Measurements from ENCODE around the gene OR7A17. TPM values are rescaled to one million over a fixed set of nuclear protein-coding genes. Genes with fewer than 3 reads are reported as not detected.

The OR7A17 gene
- total and polyA plus RNA-seq, 2 of the 8 experiments (the other 6 are each of a cell fraction or from before 2014, with no cell fraction given), result not detected

- no peaks in the 10 kb centered on the region for H4K20me1 ChIP-seq (replicated peaks in 1 of 2; ENCODE audit: control insufficient read depth in 1 of 2, insufficient read depth in 2 of 2, low read length in 2 of 2)
- H4K8ac ChIP-seq (ENCODE audit: extremely low read depth, insufficient read depth, low read length), result no peak overlapping the region
- no peak overlapping the region for H3K4me3 ChIP-seq (ENCODE audit: extremely low read depth in 1 of 4, insufficient read depth in 2 of 4, low read depth in 3 of 4, low read length in 4 of 4)
- no peak overlapping the region for H3K27ac ChIP-seq (ENCODE audit: low read depth, low read length)
- no peak overlapping the region for H3K18ac ChIP-seq (ENCODE audit: extremely low read depth, low read length)
- H2BK12ac ChIP-seq (ENCODE audit: low read depth, low read length), result no peak overlapping the region
- TF ChIP-seq TEAD4 (IDR thresholded peaks at IDR 0.05; ENCODE audit: low read depth, low read length), result no peak
- TF ChIP-seq KDM5A (IDR thresholded peaks at IDR 0.05; ENCODE audit: low read length), result no peak
- TF ChIP-seq SP4 (IDR thresholded peaks at IDR 0.05; ENCODE audit: low read length), result no peak
- no peak for TF ChIP-seq CBX8 (IDR thresholded peaks at IDR 0.05; ENCODE audit: borderline replicate concordance, low read depth, low read length)
- no peak for TF ChIP-seq SP1 (IDR thresholded peaks at IDR 0.05; ENCODE audit: low read depth, low read length)
- TF ChIP-seq HDAC2 (IDR thresholded peaks at IDR 0.05; ENCODE audit: borderline replicate concordance in 1 of 2, low read depth in 2 of 2, low read length in 2 of 2), result no peak
- no peak for TF ChIP-seq CHD2 (IDR thresholded peaks at IDR 0.05; ENCODE audit: low read length)
- no peak for TF ChIP-seq RFX5 (IDR thresholded peaks at IDR 0.05; ENCODE audit: borderline replicate concordance, low read depth, low read length)
- no peak for TF ChIP-seq CTCF (IDR thresholded peaks at IDR 0.05; ENCODE audit: control extremely low read depth in 1 of 3, insufficient read depth in 1 of 3, low read depth in 1 of 3, low read length in 3 of 3)
- TF ChIP-seq SIRT6 (IDR thresholded peaks at IDR 0.05; ENCODE audit: low read length), result no peak
- no peak overlapping the region for H3K4ac ChIP-seq (replicated peaks; ENCODE audit: insufficient read length, low read depth, low read length)
- WGBS, 2 experiments (ENCODE audit: extremely low coverage in 1 of 2, insufficient coverage in 1 of 2, insufficient read length in 1 of 2, insufficient replicate concordance in 2 of 2, low coverage in 1 of 2, low lambda C conversion rate in 2 of 2, missing lambda C conversion rate in 1 of 2), result 78% methylated on average over 5 of the region's 5 CpGs; no CpG with 5 or more reads in 1 of the 2 experiments
- no peaks in the 10 kb centered on the region for H3K4me1 ChIP-seq (replicated peaks in 1 of 4; ENCODE audit: control insufficient read depth in 3 of 4, insufficient read depth in 4 of 4, low read length in 3 of 4)
- no peak overlapping the region for H3K9ac ChIP-seq (replicated peaks in 1 of 4; ENCODE audit: extremely low read depth in 1 of 4, low read depth in 3 of 4, low read length in 3 of 4)
- no peak overlapping the region for H2BK20ac ChIP-seq (ENCODE audit: low read length)
- no peak overlapping the region for H2AFZ ChIP-seq (ENCODE audit: low read length)
- H3K14ac ChIP-seq (ENCODE audit: insufficient read length), result no peak overlapping the region
- H3K56ac ChIP-seq (replicated peaks; ENCODE audit: insufficient read length, low read depth, low read length), result no peak overlapping the region
- H3K79me1 ChIP-seq (ENCODE audit: low read depth, low read length), result no peaks in the 10 kb centered on the region
- no peak overlapping the region for H2BK5ac ChIP-seq (ENCODE audit: low read depth, low read length)
- H3K9me3 ChIP-seq (ENCODE audit: insufficient read depth in 2 of 2, low read depth in 1 of 2, low read length in 1 of 2), result peaks cover 23 to 48% of the 10 kb centered on the region in 2 experiments
- no peaks in the 10 kb centered on the region for H3K23me2 ChIP-seq (ENCODE audit: low read depth, low read length)
- no peak for FAIRE-seq
- ChIA-PET CTCF (ENCODE audit: partially characterized antibody) (no interaction called here), POLR2A (ENCODE audit: partially characterized antibody) (no interaction called here)
- no peak overlapping the region for H4K5ac ChIP-seq (ENCODE audit: insufficient read length, low read depth, low read length)
- no peaks in the 10 kb centered on the region for H3K36me3 ChIP-seq (ENCODE audit: control insufficient read depth in 2 of 4, insufficient read depth in 4 of 4, low read length in 3 of 4)
- H2AK5ac ChIP-seq (ENCODE audit: low read depth, low read length), result no peak overlapping the region
- no peak overlapping the region for H3K4me2 ChIP-seq (ENCODE audit: insufficient read depth in 1 of 2, low read depth in 2 of 2, low read length in 2 of 2)
- H3K79me2 ChIP-seq (ENCODE audit: control insufficient read depth in 1 of 2, insufficient read depth in 2 of 2, low read length in 2 of 2), result no peaks in the 10 kb centered on the region
- H2BK120ac ChIP-seq (replicated peaks; ENCODE audit: low read depth, low read length), result no peak overlapping the region
- no peaks in the 10 kb centered on the region for H3K27me3 ChIP-seq (replicated peaks in 1 of 4; ENCODE audit: control insufficient read depth in 3 of 4, extremely low read depth in 1 of 4, insufficient read depth in 3 of 4, low read length in 3 of 4)
- no peak for DNase-seq (ENCODE audit: low read depth in 1 of 2, low spot score in 2 of 2)
- no peak overlapping the region for H3K23ac ChIP-seq (ENCODE audit: insufficient read length)
- no peak overlapping the region for H2BK15ac ChIP-seq (ENCODE audit: low read length)
- no peak overlapping the region for H4K91ac ChIP-seq (replicated peaks; ENCODE audit: insufficient read length, low read length)
These were observed 30.9 kb upstream of the OR7A17 start for GRCh38 chr19:14916848-14917247.
